Body of pancreas (tissue), 4 donors: ENCODE data around the gene NOPCHAP1.

Source experiments
- CTCF ChIP-seq, 7 experiments: fragments of 450-650 bp in 4 of 7; fragments of 200-600 bp in 3 of 7; sonication (generic) in 3 of 7; IDR thresholded peaks; one replicate each; pipeline ENCODE4 v1.5.1; 2016 to 2019; ENCODE audit warnings: antibody characterized with exemption in 7 of 7
- POLR2A ChIP-seq, 3 donors: fragments of 450-650 bp; IDR thresholded peaks; one replicate each; pipeline ENCODE4 v1.6.1; 2016; ENCODE audit warnings: antibody characterized with exemption in 3 of 3, mild to moderate bottlenecking in 2 of 3

GRCh38 chr12:104956870-104957718, 29.0 kb upstream of the NOPCHAP1 start:
- TF ChIP-seq CTCF (IDR thresholded peaks at IDR 0.05) (no peak), POLR2A (IDR thresholded peaks at IDR 0.05) (no peak)
